ENCODE results near the gene PLCL2. TPM values are rescaled to one million over a fixed set of nuclear protein-coding genes. Genes with fewer than 3 reads are reported as not detected.

PLCL2 gene
- total and polyA plus RNA-seq, 2 donors (not counting 1 experiment from before 2014, with no cell fraction given), result 21.7 to 55.2 TPM

DNA sequence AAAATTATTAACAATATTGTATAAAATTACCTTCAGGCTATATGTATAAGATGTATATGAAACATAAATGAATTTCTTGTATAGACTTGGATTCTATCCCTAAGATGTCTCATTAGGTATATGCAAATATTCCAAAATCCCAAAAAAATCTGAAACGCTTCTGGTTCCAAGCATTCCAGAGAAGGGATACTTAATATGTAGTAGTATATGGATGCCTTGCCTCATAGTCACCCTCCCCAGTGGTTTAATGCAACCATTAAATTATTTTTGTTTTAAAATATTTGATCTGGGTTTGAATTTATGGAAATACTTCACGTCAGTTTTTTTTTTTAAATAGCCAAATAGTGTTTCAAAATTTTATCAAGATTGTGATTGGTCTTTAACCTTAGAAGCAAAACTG, 27.2 kb downstream of the PLCL2 start:
- CTCF ChIA-PET, result interaction anchor here (0.9 kb wide), 1 partner anchor 22 kb away, joined by 3 read pairs; no protein-coding TSS in a partner anchor
- no peaks in the 10 kb centered on the region for H3K9me3 ChIP-seq (ENCODE audit: control extremely low read depth in 1 of 3, control insufficient read depth in 2 of 3, insufficient read depth in 1 of 3, low read length in 2 of 3)
- peak overlapping the region in 1 of 5 experiments; percentile 52 for H3K4me3 ChIP-seq (ENCODE audit: control extremely low read depth in 1 of 5, extremely low read depth in 1 of 5, insufficient read depth in 1 of 5, low read depth in 2 of 5, low read length in 4 of 5)
- H3K36me3 ChIP-seq (replicated peaks in 1 of 2; ENCODE audit: control extremely low read depth in 1 of 2, control insufficient read depth in 1 of 2, extremely low read depth in 1 of 2, insufficient read depth in 2 of 2, low read length in 1 of 2), result no peaks in the 10 kb centered on the region
- TF ChIP-seq EZH2 (IDR thresholded peaks at IDR 0.05; ENCODE audit: borderline replicate concordance, insufficient read depth, low read depth, low read length, poor library complexity, severe bottlenecking), result no peak
- TF ChIP-seq, protein P1, sequence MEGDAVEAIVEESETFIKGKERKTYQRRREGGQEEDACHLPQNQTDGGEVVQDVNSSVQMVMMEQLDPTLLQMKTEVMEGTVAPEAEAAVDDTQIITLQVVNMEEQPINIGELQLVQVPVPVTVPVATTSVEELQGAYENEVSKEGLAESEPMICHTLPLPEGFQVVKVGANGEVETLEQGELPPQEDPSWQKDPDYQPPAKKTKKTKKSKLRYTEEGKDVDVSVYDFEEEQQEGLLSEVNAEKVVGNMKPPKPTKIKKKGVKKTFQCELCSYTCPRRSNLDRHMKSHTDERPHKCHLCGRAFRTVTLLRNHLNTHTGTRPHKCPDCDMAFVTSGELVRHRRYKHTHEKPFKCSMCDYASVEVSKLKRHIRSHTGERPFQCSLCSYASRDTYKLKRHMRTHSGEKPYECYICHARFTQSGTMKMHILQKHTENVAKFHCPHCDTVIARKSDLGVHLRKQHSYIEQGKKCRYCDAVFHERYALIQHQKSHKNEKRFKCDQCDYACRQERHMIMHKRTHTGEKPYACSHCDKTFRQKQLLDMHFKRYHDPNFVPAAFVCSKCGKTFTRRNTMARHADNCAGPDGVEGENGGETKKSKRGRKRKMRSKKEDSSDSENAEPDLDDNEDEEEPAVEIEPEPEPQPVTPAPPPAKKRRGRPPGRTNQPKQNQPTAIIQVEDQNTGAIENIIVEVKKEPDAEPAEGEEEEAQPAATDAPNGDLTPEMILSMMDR (IDR thresholded peaks at IDR 0.05), result no peak
- peak overlapping the region; percentile 69 for H2AFZ ChIP-seq (ENCODE audit: insufficient read depth, low read depth, low read length, poor library complexity, severe bottlenecking)
- H3K4me1 Mint-ChIP-seq, result peaks cover 69% of the 10 kb centered on the region
- peak overlapping the region; percentile 87 for H3K27ac Mint-ChIP-seq
- peak overlapping the region; percentile 77 to 88 for H3K27ac ChIP-seq (ENCODE audit: low read length in 2 of 2)
- H3K9ac ChIP-seq (ENCODE audit: low read length), result peak overlapping the region; percentile 31
- no peaks in the 10 kb centered on the region for H3K27me3 ChIP-seq (replicated peaks in 1 of 4; ENCODE audit: control extremely low read depth in 1 of 4, control insufficient read depth in 3 of 4, insufficient read depth in 4 of 4, low read length in 3 of 4)
- WGBS (ENCODE audit: insufficient coverage), result no CpG with 5 or more reads among the region's 2 CpGs
- ATAC-seq (ENCODE audit: low read depth) (no peak), DNase-seq (no peak)
- H3K79me2 ChIP-seq (ENCODE audit: control insufficient read depth, insufficient read depth, low read length), result peaks cover 86% of the 10 kb centered on the region
- H3K4me1 ChIP-seq (ENCODE audit: control insufficient read depth in 2 of 2, insufficient read depth in 2 of 2, low read length in 2 of 2), result peaks cover 68 to 78% of the 10 kb centered on the region in 2 donors
- POLR2A ChIA-PET, result interaction anchor here (0.7 to 1.0 kb wide), 2 partner anchors 12 to 14 kb away, joined by 4 to 7 read pairs; no protein-coding TSS in a partner anchor
- intact Hi-C loops (cut with micrococcal nuclease), result loop anchor here (1.0 to 10.0 kb wide), 3 partner anchors 7 to 283 kb away; no protein-coding TSS in a partner anchor
- no peaks in the 10 kb centered on the region for H3K9me3 Mint-ChIP-seq (ENCODE audit: insufficient read depth)
- no peak overlapping the region for H3K4me3 Mint-ChIP-seq
- no peaks in the 10 kb centered on the region for H3K27me3 Mint-ChIP-seq
- peak overlapping the region; percentile 71 for H3K4me2 ChIP-seq (replicated peaks; ENCODE audit: low read depth, low read length, poor library complexity, severe bottlenecking)
- no peaks in the 10 kb centered on the region for H4K20me1 ChIP-seq (ENCODE audit: control insufficient read depth, insufficient read depth, low read length, poor library complexity, severe bottlenecking)

All from B cell (primary cell).